D341Med (cell line): ENCODE results near the gene OR13J1.
A peak's percentile ranks its signal among the peaks of the same experiment; 100 is the strongest.
"Not testable (repeated sequence)": the region's sequence is repeated elsewhere in the genome, so short reads cannot be mapped to it uniquely, and the experiment has no call there.

Experiments
- DNase-seq: peaks from one replicate; pipeline ENCODE4 v3.0.0; 2012; ENCODE audit warnings: low spot score

Gene OR13J1

GRCh38 chr9:35905051-35905781, 35.0 kb upstream of the OR13J1 start:
- no peak for DNase-seq

GRCh38 chr9:35904338-35904737, 34.1 kb upstream of the OR13J1 start:
- no peak for DNase-seq

- peak; percentile 65 for DNase-seq
Measured at GRCh38 chr9:35903049-35903448, 32.8 kb upstream of the OR13J1 start.

GRCh38 chr9:35899021-35899420, 28.8 kb upstream of the OR13J1 start:
- no peak for DNase-seq

- no peak for DNase-seq
Measured at GRCh38 chr9:35898337-35898736, 28.1 kb upstream of the OR13J1 start.

- DNase-seq = not testable (repeated sequence)
Measured at GRCh38 chr9:35897376-35898099, 27.3 kb upstream of the OR13J1 start.

GRCh38 chr9:35896570-35896969, 26.4 kb upstream of the OR13J1 start:
- no peak for DNase-seq

GRCh38 chr9:35892051-35892450, 21.9 kb upstream of the OR13J1 start:
- DNase-seq = no peak

GRCh38 chr9:35891646-35892045, 21.4 kb upstream of the OR13J1 start:
- DNase-seq = no peak

GRCh38 chr9:35884908-35885307, 14.7 kb upstream of the OR13J1 start:
- not testable (repeated sequence) for DNase-seq

- DNase-seq = no peak
Measured at GRCh38 chr9:35882996-35883395, 12.8 kb upstream of the OR13J1 start.

GRCh38 chr9:35882263-35882848, 12.2 kb upstream of the OR13J1 start:
- peak; percentile 83 for DNase-seq

- DNase-seq = no peak
Measured at GRCh38 chr9:35872505-35872904, 2.3 kb upstream of the OR13J1 start.

GRCh38 chr9:35871545-35871944, 1.3 kb upstream of the OR13J1 start:
- DNase-seq = no peak

GRCh38 chr9:35869621-35870216, 482 bp downstream of the OR13J1 start:
- no peak for DNase-seq

- no peak for DNase-seq
Measured at GRCh38 chr9:35868933-35869332, 1.3 kb downstream of the OR13J1 start.

GRCh38 chr9:35867538-35867937, 2.7 kb downstream of the OR13J1 start:
- no peak for DNase-seq

- no peak for DNase-seq
Measured at GRCh38 chr9:35864695-35865255, 5.4 kb downstream of the OR13J1 start.

GRCh38 chr9:35863583-35863982, 6.6 kb downstream of the OR13J1 start:
- DNase-seq = no peak

- no peak for DNase-seq
Measured at GRCh38 chr9:35862328-35862727, 7.9 kb downstream of the OR13J1 start.

GRCh38 chr9:35861161-35861897, 8.9 kb downstream of the OR13J1 start:
- no peak for DNase-seq

- no peak for DNase-seq
Measured at GRCh38 chr9:35859990-35860339, 10.2 kb downstream of the OR13J1 start.
